ENCODE measurements around the gene PRDM12. TPM values are rescaled to one million over a fixed set of nuclear protein-coding genes. Genes with fewer than 3 reads are reported as not detected.

Gene PRDM12
- total RNA-seq, 1 donor from 2014 or later = not detected

- no peak overlapping the region for H3K4me3 ChIP-seq
- H3K27ac ChIP-seq = no peak overlapping the region
- no peaks in the 10 kb centered on the region for H3K27me3 ChIP-seq
- DNase-seq (ENCODE audit: extremely low spot score in 2 of 2) = no peak
- H3K4me1 ChIP-seq = no peaks in the 10 kb centered on the region
- intact Hi-C loops (cut with DNase I) = no loop called here
- H3K36me3 ChIP-seq = peaks cover 0 to 99% of the 10 kb centered on the region in 2 donors
- TF ChIP-seq POLR2AphosphoS5 (IDR thresholded peaks at IDR 0.05; ENCODE audit: insufficient read depth in 1 of 2, low read depth in 1 of 2) = no peak
- TF ChIP-seq CTCF (IDR thresholded peaks at IDR 0.05) = no peak
- no peak for TF ChIP-seq POLR2A (IDR thresholded peaks at IDR 0.05)
- H3K9me3 ChIP-seq = no peaks in the 10 kb centered on the region
Measured at GRCh38 chr9:130630506-130631330, 33.7 kb upstream of the PRDM12 start.

GRCh38 chr9:130631331-130632080 lies 32.9 kb upstream of the PRDM12 start:
- no peaks in the 10 kb centered on the region for H3K27me3 ChIP-seq
- DNase-seq (ENCODE audit: extremely low spot score in 2 of 2) = no peak
- no peaks in the 10 kb centered on the region for H3K9me3 ChIP-seq
- no peaks in the 10 kb centered on the region for H3K4me1 ChIP-seq
- no peak for TF ChIP-seq POLR2AphosphoS5 (IDR thresholded peaks at IDR 0.05; ENCODE audit: insufficient read depth in 1 of 2, low read depth in 1 of 2)
- no peak for TF ChIP-seq CTCF (IDR thresholded peaks at IDR 0.05)
- no peak for TF ChIP-seq POLR2A (IDR thresholded peaks at IDR 0.05)
- no peak overlapping the region for H3K4me3 ChIP-seq
- intact Hi-C loops (cut with DNase I) = no loop called here
- H3K27ac ChIP-seq = no peak overlapping the region
- H3K36me3 ChIP-seq = peaks cover 0 to 99% of the 10 kb centered on the region in 2 donors

GRCh38 chr9:130632081-130632710 lies 32.2 kb upstream of the PRDM12 start:
- Histone ChIP-seq H3K9me3 (no peaks in the 10 kb centered on the region), H3K27ac (no peak overlapping the region), H3K4me1 (no peaks in the 10 kb centered on the region), H3K27me3 (no peaks in the 10 kb centered on the region), H3K36me3 (peaks cover 0 to 97% of the 10 kb centered on the region in 2 donors), H3K4me3 (no peak overlapping the region)
- TF ChIP-seq CTCF (IDR thresholded peaks at IDR 0.05) = no peak
- TF ChIP-seq POLR2A (IDR thresholded peaks at IDR 0.05) = no peak
- no peak for TF ChIP-seq POLR2AphosphoS5 (IDR thresholded peaks at IDR 0.05; ENCODE audit: insufficient read depth in 1 of 2, low read depth in 1 of 2)
- intact Hi-C loops (cut with DNase I) = no loop called here
- DNase-seq (ENCODE audit: extremely low spot score in 2 of 2) = no peak

GRCh38 chr9:130632841-130633240 lies 31.6 kb upstream of the PRDM12 start:
- Histone ChIP-seq H3K4me3 (no peak overlapping the region), H3K27me3 (no peaks in the 10 kb centered on the region), H3K4me1 (no peaks in the 10 kb centered on the region), H3K27ac (no peak overlapping the region), H3K36me3 (peaks cover 0 to 90% of the 10 kb centered on the region in 2 donors), H3K9me3 (no peaks in the 10 kb centered on the region)
- intact Hi-C loops (cut with DNase I) = no loop called here
- TF ChIP-seq CTCF (IDR thresholded peaks at IDR 0.05) (no peak), POLR2A (IDR thresholded peaks at IDR 0.05) (no peak), POLR2AphosphoS5 (IDR thresholded peaks at IDR 0.05; ENCODE audit: insufficient read depth in 1 of 2, low read depth in 1 of 2) (no peak)
- DNase-seq (ENCODE audit: extremely low spot score in 2 of 2) = no peak

Measured in vagina (tissue), 2 donors.